Liver (tissue), 9 donors: ENCODE results near the gene JAML. TPM values are rescaled to one million over a fixed set of nuclear protein-coding genes. Genes with fewer than 3 reads are reported as not detected.

Experiments used
- DNase-seq: peaks from one replicate; pipeline ENCODE4 v3.0.0-alpha.2; 2017; ENCODE audit warnings: low spot score
- H3K27ac ChIP-seq, 2 donors: one replicate each; pipeline ENCODE4 v1.7.0; 2013; ENCODE audit warnings: inconsistent platforms in 2 of 2, low read length in 2 of 2, control low read depth in 1 of 2, low read depth in 1 of 2, mild to moderate bottlenecking in 1 of 2
- H3K27me3 ChIP-seq, 4 donors: one replicate each; pipeline versions ENCODE4 v1.6.1 to v1.7.0; 2013; ENCODE audit warnings: low read length in 3 of 4, inconsistent platforms in 1 of 4, mild to moderate bottlenecking in 1 of 4, moderate library complexity in 1 of 4; ENCODE audit not compliant: control insufficient read depth in 4 of 4, insufficient read depth in 4 of 4
- H3K36me3 ChIP-seq, 4 donors: one replicate each; pipeline versions ENCODE4 v1.6.1 to v1.7.0; 2013; ENCODE audit warnings: low read length in 3 of 4, mild to moderate bottlenecking in 3 of 4, low read depth in 1 of 4, moderate library complexity in 1 of 4; ENCODE audit not compliant: control insufficient read depth in 4 of 4, insufficient read depth in 3 of 4
- H3K4me1 ChIP-seq, 4 donors: one replicate each; pipeline versions ENCODE4 v1.6.1 to v1.7.0; 2013; ENCODE audit warnings: low read length in 3 of 4, mild to moderate bottlenecking in 3 of 4, moderate library complexity in 1 of 4; ENCODE audit not compliant: control insufficient read depth in 4 of 4, insufficient read depth in 4 of 4
- H3K4me3 ChIP-seq, 3 donors: one replicate each; pipeline versions ENCODE4 v1.6.1 to v1.7.0; 2013; ENCODE audit warnings: low read length in 3 of 3, control low read depth in 1 of 3, low read depth in 1 of 3, mild to moderate bottlenecking in 1 of 3
- H3K9ac ChIP-seq, 2 donors: one replicate each; pipeline ENCODE4 v1.7.0; 2013; ENCODE audit warnings: low read length in 2 of 2, mild to moderate bottlenecking in 2 of 2, moderate library complexity in 2 of 2, control low read depth in 1 of 2, low read depth in 1 of 2
- H3K9me3 ChIP-seq, 4 donors: one replicate each; pipeline versions ENCODE4 v1.6.1 to v1.7.0; 2013; ENCODE audit warnings: low read length in 3 of 4; ENCODE audit not compliant: control insufficient read depth in 4 of 4
- ATF3 ChIP-seq: IDR thresholded peaks from 2 replicates; pipeline ENCODE4 v1.6.1; 2016; ENCODE audit warnings: antibody characterized with exemption
- CTCF ChIP-seq: fragments of 150-350 bp; IDR thresholded peaks from 2 replicates; pipeline ENCODE4 v1.5.1; 2017; ENCODE audit warnings: improper control_type of control experiment, low read depth, low read length; ENCODE audit not compliant: missing input control
- EGR1 ChIP-seq, 2 donors: IDR thresholded peaks; 2 replicates each; pipeline ENCODE4 v1.6.1; 2016 to 2018; ENCODE audit warnings: antibody characterized with exemption in 2 of 2, low read depth in 2 of 2
- FOXA1 ChIP-seq: IDR thresholded peaks from 2 replicates; pipeline ENCODE4 v1.6.1; 2016; ENCODE audit warnings: antibody characterized with exemption
- FOXA2 ChIP-seq: IDR thresholded peaks from 2 replicates; pipeline ENCODE4 v1.6.1; 2016; ENCODE audit warnings: antibody characterized with exemption
- GABPA ChIP-seq, 2 donors: IDR thresholded peaks in 1 of 2; conservative IDR thresholded peaks in 1 of 2; 2 replicates each; pipeline ENCODE4 v1.6.1; 2016; ENCODE audit warnings: antibody characterized with exemption in 2 of 2, mild to moderate bottlenecking in 1 of 2, moderate library complexity in 1 of 2
- HNF4A ChIP-seq, 2 donors: conservative IDR thresholded peaks; 2 replicates each; pipeline ENCODE4 v1.6.1; 2016; ENCODE audit warnings: antibody characterized with exemption in 2 of 2, mild to moderate bottlenecking in 2 of 2
- HNF4G ChIP-seq: IDR thresholded peaks from 2 replicates; pipeline ENCODE4 v1.6.1; 2016; ENCODE audit warnings: antibody characterized with exemption
- JUND ChIP-seq, 2 donors: IDR thresholded peaks; 2 replicates each; pipeline ENCODE4 v1.6.1; 2016; ENCODE audit warnings: antibody characterized with exemption in 2 of 2
- MAX ChIP-seq: IDR thresholded peaks from 2 replicates; pipeline ENCODE4 v1.6.1; 2016; ENCODE audit warnings: antibody characterized with exemption
- NR2F2 ChIP-seq: IDR thresholded peaks from 2 replicates; pipeline ENCODE4 v1.6.1; 2016; ENCODE audit warnings: antibody characterized with exemption
- RAD21 ChIP-seq, 2 donors: IDR thresholded peaks; 2 replicates each; pipeline ENCODE4 v1.6.1; 2016; ENCODE audit warnings: antibody characterized with exemption in 2 of 2, mild to moderate bottlenecking in 2 of 2
- REST ChIP-seq: IDR thresholded peaks from 2 replicates; pipeline ENCODE4 v1.6.1; 2016; ENCODE audit warnings: antibody characterized with exemption, mild to moderate bottlenecking
- RXRA ChIP-seq, 2 donors: IDR thresholded peaks; 2 replicates each; pipeline ENCODE4 v1.6.1; 2017 to 2018; ENCODE audit warnings: antibody characterized with exemption in 2 of 2, mild to moderate bottlenecking in 1 of 2
- SP1 ChIP-seq: IDR thresholded peaks from 2 replicates; pipeline ENCODE4 v1.6.1; 2018; ENCODE audit warnings: antibody characterized with exemption, mild to moderate bottlenecking
- TAF1 ChIP-seq: conservative IDR thresholded peaks from 2 replicates; pipeline ENCODE4 v1.6.1; 2016; ENCODE audit warnings: antibody characterized with exemption, mild to moderate bottlenecking
- YY1 ChIP-seq: IDR thresholded peaks from 2 replicates; pipeline ENCODE4 v1.6.1; 2016; ENCODE audit warnings: antibody characterized with exemption, mild to moderate bottlenecking
- ZBTB33 ChIP-seq: IDR thresholded peaks from 2 replicates; pipeline ENCODE4 v1.6.1; 2016; ENCODE audit warnings: antibody characterized with exemption
- WGBS: extraction: QIAGEN DNeasy Blood & Tissue Kit; methylation state at CpG from one replicate; pipeline ENCODE4 v1.1.7; 2013; 5-methylcytosine and 5-hydroxymethylcytosine counted together
- polyA plus RNA-seq, 2 donors: library from polyadenylated mRNA; stranded (reverse) in 1 of 2; unstranded in 1 of 2; fragments of 200-250 nt in 1 of 2; fragments of >200 nt in 1 of 2; fragmentation: Nextera tagmentation in 1 of 2; extraction: Ambion mirVana in 1 of 2; gene quantifications; one replicate each; pipeline versions ENCODE4 v1.2.1 to v1.2.3, GENCODE V29; 2013 to 2015
- total RNA-seq, 2 donors: library from RNA; depleted of rRNA; stranded (reverse); fragments of >200 nt; gene quantifications; one replicate each; pipeline ENCODE4 v1.2.3, GENCODE V29; 2014
- donor health status: healthy.
- donor health status: healthy.
- donor health status: healthy.
- donor health status: healthy.
- donor health status: healthy.

The JAML gene
- total and polyA plus RNA-seq, 4 donors, result 2.2 to 13.5 (median 6.5) TPM

GRCh38 chr11:118241764-118242098, 16.9 kb upstream of the JAML start:
- no peak overlapping the region for H3K4me3 ChIP-seq
- no peak overlapping the region for H3K9ac ChIP-seq
- WGBS, result 86% methylated on average over 1 of the region's 1 CpG
- no peaks in the 10 kb centered on the region for H3K9me3 ChIP-seq
- H3K27me3 ChIP-seq, result no peaks in the 10 kb centered on the region
- peak overlapping the region in 1 of 2 donors; percentile 24 for H3K27ac ChIP-seq
- TF ChIP-seq REST (no peak), FOXA1 (no peak), EGR1 (IDR thresholded peaks at IDR 0.05; ENCODE audit: low read depth in 2 of 2) (no peak), SP1 (no peak), JUND (IDR thresholded peaks at IDR 0.05) (peak in 1 of 2 donors; percentile 8)
- no peak for DNase-seq
- H3K4me1 ChIP-seq, result peaks cover 3 to 35% (median 15%) of the 10 kb centered on the region in 4 donors
- H3K36me3 ChIP-seq, result no peaks in the 10 kb centered on the region

GRCh38 chr11:118240999-118241763, 16.4 kb upstream of the JAML start:
- TF ChIP-seq HNF4A (conservative IDR thresholded peaks at IDR 0.05) (peak in 1 of 2 donors; percentile 66), CTCF (no peak), NR2F2 (no peak), FOXA2 (peak; percentile 42), GABPA (IDR thresholded peaks at IDR 0.05 in 1 of 2, conservative IDR thresholded peaks at IDR 0.05 in 1 of 2) (no peak), ATF3 (peak; percentile 82), JUND (IDR thresholded peaks at IDR 0.05) (peak; percentile 97 to 100), SP1 (no peak), HNF4G (no peak), RAD21 (IDR thresholded peaks at IDR 0.05) (peak; percentile 10 to 26), YY1 (no peak), FOXA1 (peak; percentile 53), EGR1 (IDR thresholded peaks at IDR 0.05; ENCODE audit: low read depth in 2 of 2) (peak in 1 of 2 donors; percentile 95), ZBTB33 (no peak), TAF1 (no peak), REST (no peak), MAX (peak; percentile 6), RXRA (IDR thresholded peaks at IDR 0.05) (peak in 1 of 2 donors; percentile 77)
- Histone ChIP-seq H3K9ac (no peak overlapping the region), H3K4me1 (peaks cover 3 to 33% (median 15%) of the 10 kb centered on the region in 4 donors), H3K27ac (peak overlapping the region; percentile 21 to 26), H3K36me3 (no peaks in the 10 kb centered on the region), H3K4me3 (no peak overlapping the region), H3K9me3 (no peaks in the 10 kb centered on the region), H3K27me3 (no peaks in the 10 kb centered on the region)
- WGBS, result 57% methylated on average over 9 of the region's 9 CpGs
- DNase-seq, result no peak
